SU-DHL-6 (cell line): ENCODE measurements around the gene ZDHHC3.

Experiments
- H2AFZ ChIP-seq: fragments of 200-600 bp; sonication (generic); 2 replicates; pipeline ENCODE4 v1.6.1; 2014; ENCODE audit warnings: low read depth, mild to moderate bottlenecking, moderate library complexity, mixed read lengths, antibody characterized with exemption, low read length; ENCODE audit not compliant: severe bottlenecking
- H3F3A ChIP-seq: fragments of 200-600 bp; shearing (Covaris generic); 2 replicates; pipeline ENCODE4 v1.6.0; 2016; ENCODE audit warnings: antibody characterized with exemption, mild to moderate bottlenecking; ENCODE audit not compliant: insufficient read depth
- H3K27ac ChIP-seq: fragments of 200-600 bp; sonication (generic); 2 replicates; pipeline ENCODE4 v1.5.1; 2016; ENCODE audit warnings: low read depth, mild to moderate bottlenecking, low read length, moderate library complexity, mixed read lengths
- H3K27me3 ChIP-seq: fragments of 200-600 bp; sonication (generic), shearing (Covaris generic); 2 replicates; pipeline ENCODE4 v1.6.0; 2014; ENCODE audit warnings: mild to moderate bottlenecking, low read length
- H3K36me3 ChIP-seq: fragments of 200-600 bp; sonication (generic); 2 replicates; pipeline ENCODE4 v1.6.1; 2014; ENCODE audit warnings: mild to moderate bottlenecking, low read length, mixed read lengths
- H3K4me2 ChIP-seq: fragments of 300-600, 200-600 bp; shearing (Covaris generic), sonication (generic); 2 replicates; pipeline ENCODE4 v1.6.0; 2014; ENCODE audit warnings: low read length, low read depth, mild to moderate bottlenecking; ENCODE audit not compliant: poor library complexity, severe bottlenecking
- H3K4me3 ChIP-seq: fragments of 200-600 bp; sonication (generic); 2 replicates; pipeline ENCODE4 v1.5.1; 2014; ENCODE audit warnings: antibody characterized with exemption, low read length, mild to moderate bottlenecking, mixed read lengths; ENCODE audit not compliant: insufficient read depth, poor library complexity, severe bottlenecking
- H3K79me2 ChIP-seq: fragments of 200-600 bp; sonication (generic); 2 replicates; pipeline ENCODE4 v1.6.1; 2014; ENCODE audit warnings: mild to moderate bottlenecking, low read length, moderate library complexity; ENCODE audit not compliant: insufficient read depth
- H3K9ac ChIP-seq: fragments of 200-600 bp; sonication (generic); 2 replicates; pipeline ENCODE4 v1.7.0; 2014; ENCODE audit warnings: mild to moderate bottlenecking, low read length
- H3K9me2 ChIP-seq: fragments of 200-600 bp; sonication (generic); replicated peaks from 2 replicates; pipeline ENCODE4 v1.6.1; 2014; ENCODE audit warnings: low read length; ENCODE audit not compliant: insufficient read depth
- H3K9me3 ChIP-seq: fragments of 200-600 bp; sonication (generic); 2 replicates; pipeline ENCODE4 v1.6.1; 2014; ENCODE audit warnings: low read length, mixed read lengths; ENCODE audit not compliant: insufficient read depth
- H4K20me1 ChIP-seq: fragments of 200-600 bp; sonication (generic); 2 replicates; pipeline ENCODE4 v1.6.1; 2014; ENCODE audit warnings: low read depth, mild to moderate bottlenecking, antibody characterized with exemption, low read length, moderate library complexity, mixed read lengths
- EZH2phosphoT487 ChIP-seq: fragments of 200-600 bp; sonication (generic), shearing (Covaris generic); conservative IDR thresholded peaks from 2 replicates; pipeline ENCODE4 v1.6.1; 2018; ENCODE audit warnings: mild to moderate bottlenecking, antibody characterized with exemption, low read length, moderate library complexity, mixed read lengths
- TF ChIP-seq, protein P1 (sequence below): fragments of 200-600 bp; sonication (generic); IDR thresholded peaks from one replicate; pipeline ENCODE4 v1.5.1; 2017; ENCODE audit warnings: antibody characterized with exemption, mild to moderate bottlenecking, low read length, moderate library complexity; ENCODE audit not compliant: insufficient read depth, poor library complexity, severe bottlenecking

ZDHHC3 gene

DNA sequence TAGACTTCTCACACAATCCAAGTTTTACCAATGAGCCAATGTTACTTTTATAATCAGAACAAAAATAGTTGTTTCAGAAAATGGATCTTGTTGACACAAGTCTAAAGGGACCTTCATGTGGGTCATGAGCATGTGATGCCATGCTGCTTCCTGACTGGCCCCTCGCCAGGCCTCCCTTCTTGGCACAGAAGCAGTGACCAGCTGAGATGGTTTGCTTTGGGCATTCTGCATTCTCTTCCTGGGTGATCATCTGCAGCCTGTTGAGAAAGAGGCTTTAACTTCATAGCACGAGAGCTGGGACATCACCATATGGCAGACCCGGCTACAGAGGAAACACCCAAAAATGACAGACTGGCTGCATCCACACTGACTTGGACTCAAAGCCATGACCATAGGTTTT lies 55.9 kb downstream of the ZDHHC3 start:
- TF ChIP-seq, protein P1, sequence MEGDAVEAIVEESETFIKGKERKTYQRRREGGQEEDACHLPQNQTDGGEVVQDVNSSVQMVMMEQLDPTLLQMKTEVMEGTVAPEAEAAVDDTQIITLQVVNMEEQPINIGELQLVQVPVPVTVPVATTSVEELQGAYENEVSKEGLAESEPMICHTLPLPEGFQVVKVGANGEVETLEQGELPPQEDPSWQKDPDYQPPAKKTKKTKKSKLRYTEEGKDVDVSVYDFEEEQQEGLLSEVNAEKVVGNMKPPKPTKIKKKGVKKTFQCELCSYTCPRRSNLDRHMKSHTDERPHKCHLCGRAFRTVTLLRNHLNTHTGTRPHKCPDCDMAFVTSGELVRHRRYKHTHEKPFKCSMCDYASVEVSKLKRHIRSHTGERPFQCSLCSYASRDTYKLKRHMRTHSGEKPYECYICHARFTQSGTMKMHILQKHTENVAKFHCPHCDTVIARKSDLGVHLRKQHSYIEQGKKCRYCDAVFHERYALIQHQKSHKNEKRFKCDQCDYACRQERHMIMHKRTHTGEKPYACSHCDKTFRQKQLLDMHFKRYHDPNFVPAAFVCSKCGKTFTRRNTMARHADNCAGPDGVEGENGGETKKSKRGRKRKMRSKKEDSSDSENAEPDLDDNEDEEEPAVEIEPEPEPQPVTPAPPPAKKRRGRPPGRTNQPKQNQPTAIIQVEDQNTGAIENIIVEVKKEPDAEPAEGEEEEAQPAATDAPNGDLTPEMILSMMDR = no peak
- no peak for TF ChIP-seq EZH2phosphoT487
- H3K79me2 ChIP-seq = no peaks in the 10 kb centered on the region
- no peaks in the 10 kb centered on the region for H3F3A ChIP-seq
- H3K36me3 ChIP-seq = no peaks in the 10 kb centered on the region
- no peaks in the 10 kb centered on the region for H3K9me2 ChIP-seq
- no peak overlapping the region for H2AFZ ChIP-seq
- no peaks in the 10 kb centered on the region for H3K27me3 ChIP-seq
- no peaks in the 10 kb centered on the region for H4K20me1 ChIP-seq
- H3K27ac ChIP-seq = no peak overlapping the region
- no peaks in the 10 kb centered on the region for H3K9me3 ChIP-seq
- H3K4me3 ChIP-seq = no peak overlapping the region
- H3K9ac ChIP-seq = no peak overlapping the region
- H3K4me2 ChIP-seq = no peak overlapping the region

DNA sequence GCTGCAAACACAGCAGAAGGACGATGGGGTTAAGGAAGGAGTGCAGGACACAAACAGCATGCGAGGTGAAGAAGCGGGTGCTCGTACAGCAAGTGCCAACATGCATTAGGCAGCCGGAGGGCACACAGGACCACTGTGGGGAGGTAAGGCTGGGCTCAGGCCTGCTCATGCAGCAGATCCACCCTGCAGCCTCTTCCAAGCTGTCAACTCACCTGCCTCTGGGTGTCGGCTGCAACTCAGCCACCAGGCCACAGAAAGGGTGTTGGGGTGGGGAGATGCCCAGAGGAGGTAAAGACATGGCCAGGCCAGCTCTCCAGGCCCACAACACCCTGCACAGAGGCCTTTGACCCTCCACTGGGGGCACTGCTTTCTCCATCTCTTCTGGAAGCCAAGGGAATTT lies 57.4 kb downstream of the ZDHHC3 start:
- no peaks in the 10 kb centered on the region for H4K20me1 ChIP-seq
- no peak overlapping the region for H3K4me3 ChIP-seq
- no peak for TF ChIP-seq EZH2phosphoT487
- TF ChIP-seq, protein P1 = no peak
- no peaks in the 10 kb centered on the region for H3K27me3 ChIP-seq
- H3K4me2 ChIP-seq = no peak overlapping the region
- H3K27ac ChIP-seq = no peak overlapping the region
- no peaks in the 10 kb centered on the region for H3K9me3 ChIP-seq
- no peak overlapping the region for H2AFZ ChIP-seq
- no peaks in the 10 kb centered on the region for H3K36me3 ChIP-seq
- H3K79me2 ChIP-seq = no peaks in the 10 kb centered on the region
- H3F3A ChIP-seq = no peaks in the 10 kb centered on the region
- H3K9me2 ChIP-seq = no peaks in the 10 kb centered on the region
- no peak overlapping the region for H3K9ac ChIP-seq

DNA sequence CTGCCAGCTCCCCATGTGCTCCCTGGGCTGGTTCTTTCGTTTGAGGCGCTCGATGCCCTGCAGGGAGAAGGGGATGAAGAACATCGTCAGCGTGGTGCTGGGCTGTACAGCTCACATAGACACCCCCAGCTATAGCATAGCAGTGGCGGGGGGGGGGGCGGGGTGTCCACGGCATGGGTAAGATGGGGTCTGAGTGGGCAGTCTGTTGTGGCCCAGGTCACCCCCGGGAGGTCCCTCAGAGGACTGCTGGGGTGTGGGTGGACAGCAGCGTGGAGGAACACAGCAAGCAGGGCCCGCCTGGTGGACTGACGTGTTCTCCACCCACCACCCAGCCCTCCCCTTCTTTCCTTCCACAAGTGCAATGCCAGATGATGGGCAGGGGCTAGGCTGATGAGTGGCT lies 57.9 kb downstream of the ZDHHC3 start:
- Histone ChIP-seq H3K9ac (no peak overlapping the region), H3K36me3 (no peaks in the 10 kb centered on the region), H3K4me2 (no peak overlapping the region), H3K9me3 (no peaks in the 10 kb centered on the region), H3K9me2 (no peaks in the 10 kb centered on the region), H3K27me3 (no peaks in the 10 kb centered on the region), H3K27ac (no peak overlapping the region), H3K4me3 (no peak overlapping the region), H3F3A (no peaks in the 10 kb centered on the region), H2AFZ (no peak overlapping the region), H4K20me1 (no peaks in the 10 kb centered on the region), H3K79me2 (no peaks in the 10 kb centered on the region)
- TF ChIP-seq, protein P1 = no peak
- no peak for TF ChIP-seq EZH2phosphoT487
